Liver (tissue), 9 donors: ENCODE data around the gene RTP5. TPM values are rescaled to one million over a fixed set of nuclear protein-coding genes. Genes with fewer than 3 reads are reported as not detected.

ENCODE experiments used
- DNase-seq: peaks from one replicate; pipeline ENCODE4 v3.0.0-alpha.2; 2017; ENCODE audit warnings: low spot score
- H3K27ac ChIP-seq, 2 donors: one replicate each; pipeline ENCODE4 v1.7.0; 2013; ENCODE audit warnings: inconsistent platforms in 2 of 2, low read length in 2 of 2, control low read depth in 1 of 2, low read depth in 1 of 2, mild to moderate bottlenecking in 1 of 2
- H3K27me3 ChIP-seq, 4 donors: one replicate each; pipeline versions ENCODE4 v1.6.1 to v1.7.0; 2013; ENCODE audit warnings: low read length in 3 of 4, inconsistent platforms in 1 of 4, mild to moderate bottlenecking in 1 of 4, moderate library complexity in 1 of 4; ENCODE audit not compliant: control insufficient read depth in 4 of 4, insufficient read depth in 4 of 4
- H3K36me3 ChIP-seq, 4 donors: one replicate each; pipeline versions ENCODE4 v1.6.1 to v1.7.0; 2013; ENCODE audit warnings: low read length in 3 of 4, mild to moderate bottlenecking in 3 of 4, low read depth in 1 of 4, moderate library complexity in 1 of 4; ENCODE audit not compliant: control insufficient read depth in 4 of 4, insufficient read depth in 3 of 4
- H3K4me1 ChIP-seq, 4 donors: one replicate each; pipeline versions ENCODE4 v1.6.1 to v1.7.0; 2013; ENCODE audit warnings: low read length in 3 of 4, mild to moderate bottlenecking in 3 of 4, moderate library complexity in 1 of 4; ENCODE audit not compliant: control insufficient read depth in 4 of 4, insufficient read depth in 4 of 4
- H3K4me3 ChIP-seq, 3 donors: one replicate each; pipeline versions ENCODE4 v1.6.1 to v1.7.0; 2013; ENCODE audit warnings: low read length in 3 of 3, control low read depth in 1 of 3, low read depth in 1 of 3, mild to moderate bottlenecking in 1 of 3
- H3K9ac ChIP-seq, 2 donors: one replicate each; pipeline ENCODE4 v1.7.0; 2013; ENCODE audit warnings: low read length in 2 of 2, mild to moderate bottlenecking in 2 of 2, moderate library complexity in 2 of 2, control low read depth in 1 of 2, low read depth in 1 of 2
- H3K9me3 ChIP-seq, 4 donors: one replicate each; pipeline versions ENCODE4 v1.6.1 to v1.7.0; 2013; ENCODE audit warnings: low read length in 3 of 4; ENCODE audit not compliant: control insufficient read depth in 4 of 4
- ATF3 ChIP-seq: IDR thresholded peaks from 2 replicates; pipeline ENCODE4 v1.6.1; 2016; ENCODE audit warnings: antibody characterized with exemption
- EGR1 ChIP-seq, 2 donors: IDR thresholded peaks; 2 replicates each; pipeline ENCODE4 v1.6.1; 2016 to 2018; ENCODE audit warnings: antibody characterized with exemption in 2 of 2, low read depth in 2 of 2
- FOXA1 ChIP-seq: IDR thresholded peaks from 2 replicates; pipeline ENCODE4 v1.6.1; 2016; ENCODE audit warnings: antibody characterized with exemption
- FOXA2 ChIP-seq: IDR thresholded peaks from 2 replicates; pipeline ENCODE4 v1.6.1; 2016; ENCODE audit warnings: antibody characterized with exemption
- GABPA ChIP-seq, 2 donors: IDR thresholded peaks in 1 of 2; conservative IDR thresholded peaks in 1 of 2; 2 replicates each; pipeline ENCODE4 v1.6.1; 2016; ENCODE audit warnings: antibody characterized with exemption in 2 of 2, mild to moderate bottlenecking in 1 of 2, moderate library complexity in 1 of 2
- HNF4A ChIP-seq, 2 donors: conservative IDR thresholded peaks; 2 replicates each; pipeline ENCODE4 v1.6.1; 2016; ENCODE audit warnings: antibody characterized with exemption in 2 of 2, mild to moderate bottlenecking in 2 of 2
- HNF4G ChIP-seq: IDR thresholded peaks from 2 replicates; pipeline ENCODE4 v1.6.1; 2016; ENCODE audit warnings: antibody characterized with exemption
- JUND ChIP-seq, 2 donors: IDR thresholded peaks; 2 replicates each; pipeline ENCODE4 v1.6.1; 2016; ENCODE audit warnings: antibody characterized with exemption in 2 of 2
- MAX ChIP-seq: IDR thresholded peaks from 2 replicates; pipeline ENCODE4 v1.6.1; 2016; ENCODE audit warnings: antibody characterized with exemption
- NR2F2 ChIP-seq: IDR thresholded peaks from 2 replicates; pipeline ENCODE4 v1.6.1; 2016; ENCODE audit warnings: antibody characterized with exemption
- RAD21 ChIP-seq, 2 donors: IDR thresholded peaks; 2 replicates each; pipeline ENCODE4 v1.6.1; 2016; ENCODE audit warnings: antibody characterized with exemption in 2 of 2, mild to moderate bottlenecking in 2 of 2
- REST ChIP-seq: IDR thresholded peaks from 2 replicates; pipeline ENCODE4 v1.6.1; 2016; ENCODE audit warnings: antibody characterized with exemption, mild to moderate bottlenecking
- RXRA ChIP-seq, 2 donors: IDR thresholded peaks; 2 replicates each; pipeline ENCODE4 v1.6.1; 2017 to 2018; ENCODE audit warnings: antibody characterized with exemption in 2 of 2, mild to moderate bottlenecking in 1 of 2
- SP1 ChIP-seq: IDR thresholded peaks from 2 replicates; pipeline ENCODE4 v1.6.1; 2018; ENCODE audit warnings: antibody characterized with exemption, mild to moderate bottlenecking
- TAF1 ChIP-seq: conservative IDR thresholded peaks from 2 replicates; pipeline ENCODE4 v1.6.1; 2016; ENCODE audit warnings: antibody characterized with exemption, mild to moderate bottlenecking
- YY1 ChIP-seq: IDR thresholded peaks from 2 replicates; pipeline ENCODE4 v1.6.1; 2016; ENCODE audit warnings: antibody characterized with exemption, mild to moderate bottlenecking
- WGBS: extraction: QIAGEN DNeasy Blood & Tissue Kit; methylation state at CpG from one replicate; pipeline ENCODE4 v1.1.7; 2013; 5-methylcytosine and 5-hydroxymethylcytosine counted together
- polyA plus RNA-seq, 2 donors: library from polyadenylated mRNA; stranded (reverse) in 1 of 2; unstranded in 1 of 2; fragments of 200-250 nt in 1 of 2; fragments of >200 nt in 1 of 2; fragmentation: Nextera tagmentation in 1 of 2; extraction: Ambion mirVana in 1 of 2; gene quantifications; one replicate each; pipeline versions ENCODE4 v1.2.1 to v1.2.3, GENCODE V29; 2013 to 2015
- total RNA-seq, 2 donors: library from RNA; depleted of rRNA; stranded (reverse); fragments of >200 nt; gene quantifications; one replicate each; pipeline ENCODE4 v1.2.3, GENCODE V29; 2014
- TF ChIP-seq, protein P1 (sequence below): fragments of 150-350 bp; IDR thresholded peaks from 2 replicates; pipeline ENCODE4 v1.5.1; 2017; ENCODE audit warnings: improper control_type of control experiment, low read depth, low read length; ENCODE audit not compliant: missing input control
- TF ChIP-seq, protein P2 (sequence below): IDR thresholded peaks from 2 replicates; pipeline ENCODE4 v1.6.1; 2016; ENCODE audit warnings: antibody characterized with exemption
- donor health status: healthy.
- donor health status: healthy.
- donor health status: healthy.
- donor health status: healthy.
- donor health status: healthy.

The RTP5 gene
- total and polyA plus RNA-seq, 4 donors, result under 0.01 to 0.03 TPM; not detected in 2

GRCh38 chr2:241834527-241835210 is 34.9 kb upstream of the RTP5 start:
- no peaks in the 10 kb centered on the region for H3K27me3 ChIP-seq
- H3K4me1 ChIP-seq, result no peaks in the 10 kb centered on the region
- no peak overlapping the region for H3K27ac ChIP-seq
- no peaks in the 10 kb centered on the region for H3K36me3 ChIP-seq
- no peak overlapping the region for H3K9ac ChIP-seq
- no peak for DNase-seq
- TF ChIP-seq FOXA2 (no peak), NR2F2 (no peak), GABPA (IDR thresholded peaks at IDR 0.05 in 1 of 2, conservative IDR thresholded peaks at IDR 0.05 in 1 of 2) (no peak), YY1 (no peak), EGR1 (IDR thresholded peaks at IDR 0.05; ENCODE audit: low read depth in 2 of 2) (no peak), TAF1 (no peak), HNF4A (conservative IDR thresholded peaks at IDR 0.05) (no peak), JUND (IDR thresholded peaks at IDR 0.05) (no peak), HNF4G (no peak), REST (no peak), ATF3 (no peak), FOXA1 (no peak), MAX (no peak), RXRA (IDR thresholded peaks at IDR 0.05) (no peak), SP1 (no peak), RAD21 (IDR thresholded peaks at IDR 0.05) (no peak)
- TF ChIP-seq, protein P1, sequence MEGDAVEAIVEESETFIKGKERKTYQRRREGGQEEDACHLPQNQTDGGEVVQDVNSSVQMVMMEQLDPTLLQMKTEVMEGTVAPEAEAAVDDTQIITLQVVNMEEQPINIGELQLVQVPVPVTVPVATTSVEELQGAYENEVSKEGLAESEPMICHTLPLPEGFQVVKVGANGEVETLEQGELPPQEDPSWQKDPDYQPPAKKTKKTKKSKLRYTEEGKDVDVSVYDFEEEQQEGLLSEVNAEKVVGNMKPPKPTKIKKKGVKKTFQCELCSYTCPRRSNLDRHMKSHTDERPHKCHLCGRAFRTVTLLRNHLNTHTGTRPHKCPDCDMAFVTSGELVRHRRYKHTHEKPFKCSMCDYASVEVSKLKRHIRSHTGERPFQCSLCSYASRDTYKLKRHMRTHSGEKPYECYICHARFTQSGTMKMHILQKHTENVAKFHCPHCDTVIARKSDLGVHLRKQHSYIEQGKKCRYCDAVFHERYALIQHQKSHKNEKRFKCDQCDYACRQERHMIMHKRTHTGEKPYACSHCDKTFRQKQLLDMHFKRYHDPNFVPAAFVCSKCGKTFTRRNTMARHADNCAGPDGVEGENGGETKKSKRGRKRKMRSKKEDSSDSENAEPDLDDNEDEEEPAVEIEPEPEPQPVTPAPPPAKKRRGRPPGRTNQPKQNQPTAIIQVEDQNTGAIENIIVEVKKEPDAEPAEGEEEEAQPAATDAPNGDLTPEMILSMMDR, result no peak
- TF ChIP-seq, protein P2, sequence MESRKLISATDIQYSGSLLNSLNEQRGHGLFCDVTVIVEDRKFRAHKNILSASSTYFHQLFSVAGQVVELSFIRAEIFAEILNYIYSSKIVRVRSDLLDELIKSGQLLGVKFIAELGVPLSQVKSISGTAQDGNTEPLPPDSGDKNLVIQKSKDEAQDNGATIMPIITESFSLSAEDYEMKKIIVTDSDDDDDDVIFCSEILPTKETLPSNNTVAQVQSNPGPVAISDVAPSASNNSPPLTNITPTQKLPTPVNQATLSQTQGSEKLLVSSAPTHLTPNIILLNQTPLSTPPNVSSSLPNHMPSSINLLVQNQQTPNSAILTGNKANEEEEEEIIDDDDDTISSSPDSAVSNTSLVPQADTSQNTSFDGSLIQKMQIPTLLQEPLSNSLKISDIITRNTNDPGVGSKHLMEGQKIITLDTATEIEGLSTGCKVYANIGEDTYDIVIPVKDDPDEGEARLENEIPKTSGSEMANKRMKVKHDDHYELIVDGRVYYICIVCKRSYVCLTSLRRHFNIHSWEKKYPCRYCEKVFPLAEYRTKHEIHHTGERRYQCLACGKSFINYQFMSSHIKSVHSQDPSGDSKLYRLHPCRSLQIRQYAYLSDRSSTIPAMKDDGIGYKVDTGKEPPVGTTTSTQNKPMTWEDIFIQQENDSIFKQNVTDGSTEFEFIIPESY, result no peak
- no peaks in the 10 kb centered on the region for H3K9me3 ChIP-seq
- no peak overlapping the region for H3K4me3 ChIP-seq
- 92% methylated on average over 10 of the region's 10 CpGs for WGBS
